K562 (cell line): ENCODE results near the gene TFEB. TPM values are rescaled to one million over a fixed set of nuclear protein-coding genes. Genes with fewer than 3 reads are reported as not detected.

Experiments used
- ATAC-seq: fragments of 200-7000 bp; cut with Tn5 transposase; 3 replicates; pipeline ENCODE4 v1.9.1; 2020; ENCODE audit warnings: moderate library complexity
- BruUV-seq: library from RNA; stranded (reverse); fragments of 400-500 nt; replicated peaks from 2 replicates; lab custom pipeline; 2021; lab: Mats Ljungman, UMichigan
- CTCF ChIA-PET: fragments of 300-600 bp; formaldehyde crosslinking; extraction: SDS; loops from one replicate; lab custom pipeline; 2021; ENCODE audit warnings: low intra/inter-chr PET ratio; lab: Yijun Ruan, JAX
- POLR2A ChIA-PET: fragments of 300-600, 350-650 bp; sonication (Branson Sonifier 250); formaldehyde crosslinking; extraction: SDS; loops from one replicate; lab custom pipeline; 2021; ENCODE audit warnings: antibody characterized with exemption, inconsistent platforms; lab: Yijun Ruan, JAX
- DNase-seq, 4 experiments: peaks; one replicate each; pipeline versions ENCODE4 v3.0.0 to v3.0.0-alpha.2; 2011 to 2018; ENCODE audit warnings: low spot score in 3 of 4, mixed read lengths in 3 of 4; ENCODE audit errors: extremely low read depth in 1 of 4
- FAIRE-seq: peaks from 2 replicates; lab custom pipeline; 2011; peaks lifted over from hg19 to GRCh38; lab: Jason Lieb, UNC
- H2AFZ ChIP-seq: 2 replicates; pipeline ENCODE4 v1.6.0; 2011; ENCODE audit warnings: low read depth, low read length, control low read depth, inconsistent platforms
- H3K27ac ChIP-seq: fragments of 200-600 bp; 3 replicates; pipeline ENCODE4 v1.8.0; 2011; ENCODE audit warnings: low read depth, mild to moderate bottlenecking, control low read depth, inconsistent platforms, low read length, moderate library complexity, mixed read lengths; ENCODE audit errors: extremely low read depth
- H3K27me3 ChIP-seq, 2 experiments: fragments of 300-600 bp in 1 of 2; 2 replicates in 1 of 2; 3 replicates in 1 of 2; pipeline versions ENCODE4 v1.6.0 to v1.8.0; 2011; ENCODE audit warnings: inconsistent platforms in 2 of 2, low read length in 2 of 2, mild to moderate bottlenecking in 1 of 2, mixed read lengths in 1 of 2, moderate library complexity in 1 of 2; ENCODE audit not compliant: control insufficient read depth in 2 of 2, insufficient read depth in 2 of 2
- H3K36me3 ChIP-seq: fragments of 300-600 bp; 3 replicates; pipeline ENCODE4 v1.8.0; 2011; ENCODE audit warnings: mild to moderate bottlenecking, low read length, inconsistent platforms; ENCODE audit not compliant: control insufficient read depth, insufficient read depth
- H3K4me1 ChIP-seq, 2 experiments: fragments of 200-600 bp in 1 of 2; replicated peaks in 1 of 2; 2 replicates in 1 of 2; 3 replicates in 1 of 2; pipeline versions ENCODE4 v1.5.1 to v1.8.0; 2011; ENCODE audit warnings: inconsistent platforms in 2 of 2, low read length in 2 of 2, mild to moderate bottlenecking in 1 of 2, mixed read lengths in 1 of 2, moderate library complexity in 1 of 2; ENCODE audit not compliant: control insufficient read depth in 2 of 2, insufficient read depth in 2 of 2
- H3K4me2 ChIP-seq: 2 replicates; pipeline ENCODE4 v1.6.1; 2011; ENCODE audit warnings: low read length, control low read depth, inconsistent platforms, mixed read lengths; ENCODE audit not compliant: insufficient read depth
- H3K4me3 ChIP-seq: fragments of 200-600 bp; sonication (generic), shearing (Covaris generic); 2 replicates; pipeline ENCODE4 v1.5.1; 2016; ENCODE audit warnings: control low read depth, inconsistent platforms
- H3K79me2 ChIP-seq: fragments of 200-600 bp; 3 replicates; pipeline ENCODE4 v1.8.0; 2011; ENCODE audit warnings: low read length, inconsistent platforms; ENCODE audit not compliant: control insufficient read depth, insufficient read depth
- H3K9ac ChIP-seq, 2 experiments: 2 replicates each; pipeline versions ENCODE4 v1.6.0 to v1.6.1; 2011; ENCODE audit warnings: low read depth in 2 of 2, low read length in 2 of 2, control low read depth in 1 of 2, inconsistent platforms in 1 of 2, mild to moderate bottlenecking in 1 of 2, mixed read lengths in 1 of 2; ENCODE audit not compliant: insufficient read depth in 1 of 2
- H3K9me1 ChIP-seq: one replicate; pipeline ENCODE4 v1.6.0; 2011; ENCODE audit warnings: inconsistent platforms, mild to moderate bottlenecking, low read length, moderate library complexity; ENCODE audit not compliant: control insufficient read depth, insufficient read depth
- H3K9me3 ChIP-seq: replicated peaks from 2 replicates; pipeline ENCODE4 v1.5.1; 2011; ENCODE audit warnings: low read depth, low read length, inconsistent platforms; ENCODE audit not compliant: control insufficient read depth, insufficient read depth
- H4K20me1 ChIP-seq: replicated peaks from 2 replicates; pipeline ENCODE4 v1.6.1; 2011; ENCODE audit warnings: low read length, inconsistent platforms, mixed read lengths; ENCODE audit not compliant: control insufficient read depth, insufficient read depth
- CBX3 ChIP-seq, 2 experiments: IDR thresholded peaks; 1 replicate in 1 of 2; 2 replicates in 1 of 2; pipeline ENCODE4 v1.6.1; 2012; ENCODE audit warnings: inconsistent platforms in 2 of 2, low read length in 2 of 2, borderline replicate concordance in 1 of 2, control low read depth in 1 of 2
- FOXK1 ChIP-seq: sonication (generic); formaldehyde crosslinking; IDR thresholded peaks from 2 replicates; pipeline ENCODE4 v1.8.0; 2022; ENCODE audit warnings: missing genetic modification reagents, mild to moderate bottlenecking, borderline replicate concordance
- SNIP1 ChIP-seq: fragments of 450-650 bp; IDR thresholded peaks from 2 replicates; pipeline ENCODE4 v1.7.1; 2017; ENCODE audit warnings: low read depth, mild to moderate bottlenecking
- WGBS: fragments of 100-300 bp; shearing (Covaris generic); methylation state at CpG from one replicate; pipeline ENCODE4 v1.1.6; 2016; ENCODE audit warnings: low coverage, mixed read lengths; ENCODE audit not compliant: insufficient coverage; ENCODE audit errors: missing lambda C conversion rate; 5-methylcytosine and 5-hydroxymethylcytosine counted together
- in situ Hi-C: fragments of 300-500 bp; cut with MboI; formaldehyde crosslinking; loops from 4 replicates; pipeline ENCODE4 v1.15.0; 2018; ENCODE audit warnings: inconsistent platforms, mixed read lengths
- intact Hi-C: fragments of 100-400 bp; cut with micrococcal nuclease; formaldehyde crosslinking; loops from 2 replicates; pipeline ENCODE4 v1.14.2; 2022
- polyA plus RNA-seq, 8 experiments: library from polyadenylated mRNA; depleted of rRNA in 4 of 8; stranded (reverse) in 5 of 8; unstranded in 3 of 8; fragments of >200 nt; fragmentation: Nextera tagmentation in 2 of 8; fragmentation: Illumina TruSeq in 1 of 8; extraction: Ambion mirVana in 2 of 8; extraction: Trizol in 1 of 8; gene quantifications; 2 replicates each; pipeline versions ENCODE4 v1.2.1 to v1.2.3, GENCODE V29; 2011 to 2014; ENCODE audit warnings: inconsistent platforms in 1 of 8, missing spikeins in 1 of 8
- total RNA-seq, 7 experiments: library from RNA; depleted of rRNA in 6 of 7; stranded (reverse); fragments of >200 nt in 6 of 7; fragmentation: Illumina TruSeq in 2 of 7; extraction: Trizol in 2 of 7; gene quantifications; 2 replicates each; pipeline versions ENCODE4 v1.2.1 to v1.2.3, GENCODE V29; 2011 to 2021; ENCODE audit warnings: low replicate concordance in 1 of 7

The TFEB gene
- total and polyA plus RNA-seq, 9 of the 15 experiments (the other 6 are each of a cell fraction or from before 2014, with no cell fraction given): 0.04 to 4.7 (median 2.0) TPM

DNA sequence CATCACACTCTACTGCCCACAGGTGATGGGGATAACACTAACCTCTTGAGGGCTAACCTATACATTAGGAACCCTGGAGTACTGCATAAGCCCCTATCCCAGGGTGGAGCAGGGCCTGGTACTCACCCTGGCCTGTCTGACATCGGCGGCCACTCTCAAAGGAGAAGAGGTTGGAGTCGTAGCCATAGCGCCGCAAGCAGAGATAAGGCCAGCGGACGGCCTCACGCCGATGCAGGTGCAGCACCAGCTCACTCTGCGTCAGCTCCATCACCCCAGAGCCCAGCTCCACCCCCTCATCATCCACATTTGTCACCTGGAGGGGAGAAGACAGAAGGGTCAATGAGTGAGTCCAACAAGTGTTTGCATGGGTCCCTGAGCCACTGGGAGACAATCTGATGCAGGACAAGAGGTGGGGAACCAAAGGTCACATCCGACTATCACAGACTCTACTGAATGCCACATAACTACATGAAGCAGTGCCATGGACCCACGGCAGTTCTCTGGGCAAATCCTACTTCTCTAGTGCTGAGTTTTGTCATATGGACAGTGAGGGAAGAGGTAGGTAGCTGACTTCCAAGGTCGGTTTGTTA, 40.0 kb upstream of the TFEB start:
- peaks cover 6% of the 10 kb centered on the region; the same call in 1 of the 3 replicates for H3K79me2 ChIP-seq
- H2AFZ ChIP-seq: no peak overlapping the region
- in situ Hi-C loops (no loop called here), intact Hi-C loops (loop anchor here (5.0 kb wide), 2 partner anchors 173 to 408 kb away; no protein-coding TSS in a partner anchor)
- H3K27ac ChIP-seq: no peak overlapping the region
- H3K4me3 ChIP-seq: no peak overlapping the region
- TF ChIP-seq FOXK1 (CRISPR knock-in tag) (0 out of 2 replicates have a peak, but pooled peaks have one; percentile 13), SNIP1 (no peak), CBX3 (IDR thresholded peaks at IDR 0.05; ENCODE audit: borderline replicate concordance in 1 of 2, low read length in 2 of 2) (0 out of 3 replicates have a peak, but pooled peaks of 1 of the 2 experiments have one; percentile 9)
- peaks cover 22% of the 10 kb centered on the region; the same call in 2 of the 3 replicates for H3K36me3 ChIP-seq
- ATAC-seq: no peak
- no peak for FAIRE-seq
- H3K4me1 ChIP-seq: peaks cover 0 to 20% of the 10 kb centered on the region in 2 experiments; a peak in 3 of 5 replicates
- H4K20me1 ChIP-seq: no peaks in the 10 kb centered on the region; the same call in 1 of the 2 replicates
- no peaks in the 10 kb centered on the region for H3K9me1 ChIP-seq
- 73% methylated on average over 13 of the region's 13 CpGs for WGBS
- H3K9ac ChIP-seq: no peak overlapping the region
- H3K27me3 ChIP-seq: no peaks in the 10 kb centered on the region
- no peak for DNase-seq
- ChIA-PET CTCF (interaction anchor here (0.7 to 4.3 kb wide), 4 partner anchors 40 to 377 kb away, joined by 3 to 30 read pairs (median 15); partner anchors contain the start of gene TFEB), POLR2A (interaction anchor here (0.6 to 1.0 kb wide), 2 partner anchors 24 to 380 kb away, joined by 3 to 4 read pairs; a partner anchor contains a TSS)
- no TSS peak for BruUV-seq
- no peaks in the 10 kb centered on the region for H3K9me3 ChIP-seq
- no peak overlapping the region for H3K4me2 ChIP-seq
